Nephron (organoid): ENCODE results near the gene ZNF433.

Experiments
- H3K27ac Mint-ChIP-seq, 3 experiments: 2 replicates each; pipeline ENCODE4 v1.8.0; 2020; ENCODE audit warnings: mixed read lengths in 3 of 3, mild to moderate bottlenecking in 2 of 3, moderate library complexity in 1 of 3
- H3K27me3 Mint-ChIP-seq: 2 replicates; pipeline ENCODE4 v1.8.0; 2021; ENCODE audit warnings: low read depth, mild to moderate bottlenecking, moderate library complexity, mixed read lengths
- H3K36me3 Mint-ChIP-seq: 2 replicates; pipeline ENCODE4 v1.8.0; 2020; ENCODE audit warnings: low read depth, mixed read lengths
- H3K4me1 Mint-ChIP-seq: 2 replicates; pipeline ENCODE4 v1.8.0; 2020; ENCODE audit warnings: mixed read lengths
- H3K4me3 Mint-ChIP-seq, 3 experiments: 2 replicates each; pipeline ENCODE4 v1.8.0; 2020; ENCODE audit warnings: mild to moderate bottlenecking in 3 of 3, mixed read lengths in 3 of 3, moderate library complexity in 2 of 3
- H3K9me3 Mint-ChIP-seq: 2 replicates; pipeline ENCODE4 v1.8.0; 2020; ENCODE audit warnings: mixed read lengths
- CTCF ChIP-seq, 3 experiments: fragments of 200-600 bp; sonication (generic); IDR thresholded peaks; one replicate each; pipeline ENCODE4 v1.5.0; 2021; ENCODE audit warnings: antibody characterized with exemption in 3 of 3; ENCODE audit not compliant: unreplicated experiment in 3 of 3

ZNF433 gene

GRCh38 chr19:11971041-11971440, 64.4 kb downstream of the ZNF433 start:
- Mint-ChIP-seq H3K4me1 (peaks cover 5% of the 10 kb centered on the region), H3K9me3 (peaks cover 43% of the 10 kb centered on the region), H3K36me3 (peaks cover 69% of the 10 kb centered on the region), H3K4me3 (no peak overlapping the region), H3K27me3 (no peaks in the 10 kb centered on the region), H3K27ac (no peak overlapping the region)
- no peak for TF ChIP-seq CTCF (IDR thresholded peaks at IDR 0.05; ENCODE audit: unreplicated experiment in 3 of 3)

GRCh38 chr19:11970174-11970573, 65.3 kb downstream of the ZNF433 start:
- no peak overlapping the region for H3K4me3 Mint-ChIP-seq
- peaks cover 36% of the 10 kb centered on the region for H3K9me3 Mint-ChIP-seq
- H3K36me3 Mint-ChIP-seq = peaks cover 68% of the 10 kb centered on the region
- peaks cover 10% of the 10 kb centered on the region for H3K4me1 Mint-ChIP-seq
- TF ChIP-seq CTCF (IDR thresholded peaks at IDR 0.05; ENCODE audit: unreplicated experiment in 3 of 3) = no peak
- H3K27ac Mint-ChIP-seq = no peak overlapping the region
- no peaks in the 10 kb centered on the region for H3K27me3 Mint-ChIP-seq

GRCh38 chr19:11964858-11965645, 70.4 kb downstream of the ZNF433 start, which contains the start of gene ZNF763:
TSS of gene ZNF763 (plus strand) at chr19:11965040. CDS start at chr19:11965209, 169 bp downstream.
- H3K36me3 Mint-ChIP-seq = peaks cover 38% of the 10 kb centered on the region
- H3K27ac Mint-ChIP-seq = peak within 1 kb of the TSS; percentile 60 to 93 (median 92)
- peak within 1 kb of the TSS; percentile 92 to 96 (median 95) for H3K4me3 Mint-ChIP-seq
- H3K27me3 Mint-ChIP-seq = no peaks in the 10 kb centered on the region
- no peak for TF ChIP-seq CTCF (IDR thresholded peaks at IDR 0.05; ENCODE audit: unreplicated experiment in 3 of 3)
- peaks cover 24% of the 10 kb centered on the region for H3K4me1 Mint-ChIP-seq
- peaks cover 11% of the 10 kb centered on the region for H3K9me3 Mint-ChIP-seq
